Transverse colon (tissue), 4 donors: Measurements from ENCODE around the gene UCKL1. TPM values are rescaled to one million over a fixed set of nuclear protein-coding genes. Genes with fewer than 3 reads are reported as not detected.

Experiments
- DNase-seq: peaks from one replicate; pipeline ENCODE4 v3.0.0-alpha.2; 2019
- H3K27ac ChIP-seq, 4 donors: fragments of 200-600 bp; sonication (generic); 2 replicates each; pipeline ENCODE4 v1.5.1; 2016 to 2018; ENCODE audit warnings: inconsistent platforms in 4 of 4
- H3K27me3 ChIP-seq: fragments of 200-600 bp; sonication (generic); 2 replicates; pipeline ENCODE4 v1.5.1; 2017; ENCODE audit warnings: inconsistent platforms
- H3K36me3 ChIP-seq, 4 donors: fragments of 200-600 bp; sonication (generic); 2 replicates each; pipeline ENCODE4 v1.5.1; 2017 to 2019; ENCODE audit warnings: inconsistent platforms in 4 of 4
- H3K4me1 ChIP-seq, 4 donors: fragments of 200-600 bp; sonication (generic); 2 replicates each; pipeline ENCODE4 v1.5.1; 2017 to 2020; ENCODE audit warnings: inconsistent platforms in 4 of 4
- H3K4me3 ChIP-seq, 4 donors: fragments of 200-600 bp; sonication (generic); 1 replicate in 1 of 4; 2 replicates in 3 of 4; pipeline versions ENCODE4 v1.5.1 to v1.6.1; 2017 to 2019; ENCODE audit warnings: inconsistent platforms in 4 of 4
- H3K9me3 ChIP-seq, 2 donors: fragments of 200-600 bp; sonication (generic); 2 replicates each; pipeline ENCODE4 v1.5.1; 2017 to 2019; ENCODE audit warnings: inconsistent platforms in 2 of 2
- CTCF ChIP-seq, 5 experiments: fragments of 200-600 bp in 3 of 5; fragments of 450-650 bp in 2 of 5; sonication (generic) in 3 of 5; IDR thresholded peaks; 1 replicate in 2 of 5; 2 replicates in 3 of 5; pipeline ENCODE4 v1.5.1; 2016 to 2017; ENCODE audit warnings: antibody characterized with exemption in 5 of 5, inconsistent platforms in 3 of 5, mild to moderate bottlenecking in 2 of 5, moderate library complexity in 1 of 5
- EP300 ChIP-seq: sonication (generic); formaldehyde crosslinking; IDR thresholded peaks from one replicate; pipeline ENCODE4 v1.6.1; 2017; ENCODE audit warnings: antibody characterized with exemption, low read depth
- POLR2A ChIP-seq: fragments of 450-650 bp; IDR thresholded peaks from one replicate; pipeline ENCODE4 v1.6.1; 2016; ENCODE audit warnings: antibody characterized with exemption, mild to moderate bottlenecking, moderate library complexity
- POLR2AphosphoS5 ChIP-seq, 3 donors: sonication (generic); formaldehyde crosslinking; IDR thresholded peaks; one replicate each; pipeline ENCODE4 v1.6.1; 2016; ENCODE audit warnings: antibody characterized with exemption in 3 of 3
- WGBS, 2 donors: methylation state at CpG; one replicate each; pipeline ENCODE4 v1.1.5; 2018; ENCODE audit warnings: low coverage in 1 of 2; 5-methylcytosine and 5-hydroxymethylcytosine counted together
- in situ Hi-C, 4 donors: fragments of 200-750 bp; cut with MboI; loops; one replicate each; pipeline versions ENCODE4 v1.15.0 to v1.15.1; 2017; ENCODE audit warnings: low sequenced_read_pairs in 3 of 4, low pct_ligation_motif_present in 1 of 4, low pct_unique_long_range_greater_than_20kb in 1 of 4
- intact Hi-C: fragments of 100-400 bp; cut with DNase I; formaldehyde crosslinking; loops from one replicate; pipeline ENCODE4 v1.15.1; 2023; ENCODE audit warnings: low total_unique reads
- total RNA-seq, 4 donors: library from RNA; depleted of rRNA; stranded (reverse); fragments of >200 nt; gene quantifications; one replicate each; pipeline ENCODE4 v1.1.0, GENCODE V29; 2016

UCKL1 gene
- total RNA-seq, 4 donors from 2014 or later: 41.1 to 189 (median 68.5) TPM

- no peak for TF ChIP-seq POLR2AphosphoS5 (IDR thresholded peaks at IDR 0.05)
- TF ChIP-seq POLR2A: no peak
- TF ChIP-seq EP300: no peak
- TF ChIP-seq CTCF (IDR thresholded peaks at IDR 0.05): no peak
- no peak for DNase-seq
- peaks cover 13 to 19% (median 16%) of the 10 kb centered on the region in 4 donors for H3K4me1 ChIP-seq
- H3K4me3 ChIP-seq: no peak overlapping the region
- H3K27ac ChIP-seq: no peak overlapping the region
- H3K9me3 ChIP-seq: no peaks in the 10 kb centered on the region
- intact Hi-C loops: no loop called here
- 94% methylated on average over 33 of the region's 35 CpGs; no CpG with 5 or more reads in 1 of the 2 donors for WGBS, 2 donors
- peaks cover 0 to 34% (median 13%) of the 10 kb centered on the region in 4 donors for H3K36me3 ChIP-seq
- no peaks in the 10 kb centered on the region for H3K27me3 ChIP-seq
- in situ Hi-C loops: no loop called here
Measured at GRCh38 chr20:63944078-63944941, 11.9 kb downstream of the UCKL1 start.

- intact Hi-C loops (no loop called here), in situ Hi-C loops (no loop called here)
- DNase-seq: no peak
- Histone ChIP-seq H3K9me3 (no peaks in the 10 kb centered on the region), H3K4me1 (peaks cover 10 to 13% (median 11%) of the 10 kb centered on the region in 4 donors), H3K4me3 (no peak overlapping the region), H3K36me3 (peaks cover 0 to 34% (median 13%) of the 10 kb centered on the region in 4 donors), H3K27ac (no peak overlapping the region), H3K27me3 (no peaks in the 10 kb centered on the region)
- WGBS, 2 donors: 97% methylated on average over 3 of the region's 3 CpGs; no CpG with 5 or more reads in 1 of the 2 donors
- no peak for TF ChIP-seq CTCF (IDR thresholded peaks at IDR 0.05)
- TF ChIP-seq POLR2A: peak; percentile 6
- no peak for TF ChIP-seq POLR2AphosphoS5 (IDR thresholded peaks at IDR 0.05)
Measured at GRCh38 chr20:63943808-63944077, 12.5 kb downstream of the UCKL1 start.

- H3K4me3 ChIP-seq: no peak overlapping the region
- WGBS, 2 donors: 90% methylated on average over 17 of the region's 19 CpGs; no CpG with 5 or more reads in 1 of the 2 donors
- in situ Hi-C loops (no loop called here), intact Hi-C loops (no loop called here)
- peaks cover 0 to 34% (median 13%) of the 10 kb centered on the region in 4 donors for H3K36me3 ChIP-seq
- peak overlapping the region; percentile 67 to 74 (median 70) for H3K27ac ChIP-seq
- H3K9me3 ChIP-seq: no peaks in the 10 kb centered on the region
- TF ChIP-seq EP300 (no peak), POLR2A (no peak), CTCF (IDR thresholded peaks at IDR 0.05) (no peak), POLR2AphosphoS5 (IDR thresholded peaks at IDR 0.05) (no peak)
- peaks cover 4 to 11% (median 9%) of the 10 kb centered on the region in 4 donors for H3K4me1 ChIP-seq
- no peak for DNase-seq
- no peaks in the 10 kb centered on the region for H3K27me3 ChIP-seq
Measured at GRCh38 chr20:63942969-63943807, 13.0 kb downstream of the UCKL1 start.

- Histone ChIP-seq H3K4me1 (peaks cover 0 to 4% (median 2%) of the 10 kb centered on the region in 4 donors), H3K9me3 (no peaks in the 10 kb centered on the region), H3K4me3 (no peak overlapping the region), H3K27me3 (no peaks in the 10 kb centered on the region), H3K36me3 (peaks cover 0 to 34% (median 13%) of the 10 kb centered on the region in 4 donors), H3K27ac (peak overlapping the region; percentile 67 to 74 (median 70))
- in situ Hi-C loops (no loop called here), intact Hi-C loops (no loop called here)
- peak in 1 of 3 donors; percentile 23 for TF ChIP-seq POLR2AphosphoS5 (IDR thresholded peaks at IDR 0.05)
- TF ChIP-seq EP300: no peak
- TF ChIP-seq CTCF (IDR thresholded peaks at IDR 0.05): no peak
- peak; percentile 50 for DNase-seq
- WGBS, 2 donors: 43 to 60% methylated on average over 15 to 30 of the region's 30 CpGs
Measured at GRCh38 chr20:63942250-63942951, 13.8 kb downstream of the UCKL1 start.
